OCI-LY1 (cell line): ENCODE results near the gene TMC4.

ENCODE experiments used
- CTCF ChIP-seq: fragments of 200-600 bp; sonication (generic), shearing (Covaris generic); IDR thresholded peaks from 2 replicates; pipeline ENCODE4 v1.5.1; 2017; ENCODE audit warnings: mild to moderate bottlenecking, antibody characterized with exemption, low read length, moderate library complexity, mixed read lengths
- EZH2 ChIP-seq: fragments of 200-600 bp; sonication (generic), shearing (Covaris generic); IDR thresholded peaks from 2 replicates; pipeline ENCODE4 v1.8.0; 2017; ENCODE audit warnings: borderline replicate concordance, mixed run types, mild to moderate bottlenecking, antibody characterized with exemption, low read length, moderate library complexity, mixed read lengths

DNA sequence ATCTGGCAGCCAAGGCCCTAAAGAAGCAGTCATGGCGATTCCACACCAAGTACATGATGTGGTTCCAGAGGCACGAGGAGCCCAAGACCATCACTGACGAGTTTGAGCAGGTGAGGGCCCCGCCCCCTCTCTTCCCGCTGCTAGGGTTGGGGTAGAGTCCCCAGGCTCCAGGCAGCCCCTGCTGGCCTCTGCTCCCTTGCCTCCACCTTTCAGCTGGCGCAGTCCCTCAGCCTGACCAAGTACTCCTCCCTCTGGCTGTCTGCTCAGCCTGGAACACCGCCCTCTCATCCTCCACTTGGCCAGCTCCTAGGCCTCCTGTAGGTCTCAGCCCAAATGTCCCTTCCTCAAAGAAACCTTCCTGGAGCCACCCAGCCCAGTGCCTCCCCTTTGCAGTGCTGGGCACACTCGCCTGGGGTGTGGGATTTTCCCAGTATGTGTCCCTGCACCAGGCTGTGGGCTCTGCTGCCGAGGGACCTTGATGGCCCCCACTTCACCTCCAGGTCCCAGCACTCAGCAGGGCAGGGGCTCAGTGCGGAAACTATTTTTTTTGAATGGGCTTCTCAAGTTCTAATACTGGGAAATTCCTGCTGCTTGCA, 19.1 kb downstream of the TMC4 start:
- TF ChIP-seq CTCF, result no peak
- no peak for TF ChIP-seq EZH2
